GM19239 (cell line): ENCODE results near the gene LEMD3.
A peak's percentile ranks its signal among the peaks of the same experiment; 100 is the strongest.

Source experiments
- DNase-seq: peaks from one replicate; pipeline ENCODE4 v3.0.0; 2011; ENCODE audit warnings: low spot score; ENCODE audit not compliant: insufficient read length
- FAIRE-seq: peaks from 2 replicates; lab custom pipeline; 2011; peaks lifted over from hg19 to GRCh38; lab: Jason Lieb, UNC

LEMD3 gene

GRCh38 chr12:65169320-65170208 lies at the start of gene LEMD3:
TSS of gene LEMD3 (plus strand) at chr12:65169583. CDS start at chr12:65169597, 14 bp downstream.
- DNase-seq, result peak; percentile 74
- FAIRE-seq, result peak; percentile 94

DNA sequence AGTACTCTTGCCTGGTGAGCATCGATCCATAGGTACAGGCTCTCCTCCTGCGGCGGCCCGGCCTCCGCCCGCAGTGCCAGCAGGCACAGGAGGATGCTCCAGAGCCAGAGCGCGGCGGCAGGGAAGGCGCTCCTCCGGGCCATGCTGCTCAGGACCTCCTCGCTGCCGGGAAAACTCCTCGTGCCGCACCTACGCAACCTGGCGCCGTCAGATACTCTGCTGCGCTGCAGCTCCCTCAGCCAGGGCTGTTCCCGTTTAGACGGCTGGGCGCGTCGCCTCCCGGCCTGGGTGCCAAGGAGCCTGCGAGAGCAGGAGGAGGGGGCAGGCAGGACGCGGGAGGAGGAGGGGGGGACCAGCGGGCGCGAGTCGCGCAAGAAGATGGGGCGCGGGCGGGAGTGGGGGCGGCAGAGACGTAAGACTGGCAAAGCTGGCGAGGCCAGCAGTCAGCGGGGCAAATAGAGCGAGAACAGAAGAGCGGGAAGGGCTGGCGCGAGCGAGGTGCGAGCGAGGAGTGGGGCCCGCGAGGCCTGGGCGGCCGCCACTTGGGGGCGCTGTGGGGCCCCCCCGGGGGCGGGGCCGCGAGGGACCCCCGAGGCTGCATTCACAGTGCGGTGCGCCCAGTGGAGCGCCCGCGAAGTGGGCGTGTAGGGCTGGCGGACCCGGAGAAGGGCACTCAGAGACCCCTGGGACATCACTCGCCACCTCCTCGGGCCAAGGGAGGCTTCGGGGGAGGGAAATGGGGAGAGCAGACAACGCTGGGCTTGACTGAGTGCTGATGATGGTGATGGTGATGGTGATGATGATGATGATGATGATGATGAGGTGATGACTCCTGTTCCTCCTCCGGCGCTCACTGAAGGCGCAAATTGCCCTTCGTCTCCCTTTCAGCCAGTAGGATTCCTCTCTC lies 48.1 kb upstream of the LEMD3 start, which contains the start of gene WIF1:
WIF1 (minus strand) TSS at position 257 of the 907 bp plus-strand sequence; CDS start at position 143, 114 bp downstream.
- DNase-seq (no peak), FAIRE-seq (no peak)

GRCh38 chr12:65121956-65122469 lies 47.4 kb upstream of the LEMD3 start:
- FAIRE-seq (no peak), DNase-seq (no peak)

GRCh38 chr12:65122703-65123102 lies 46.7 kb upstream of the LEMD3 start:
- DNase-seq (no peak), FAIRE-seq (no peak)

DNA sequence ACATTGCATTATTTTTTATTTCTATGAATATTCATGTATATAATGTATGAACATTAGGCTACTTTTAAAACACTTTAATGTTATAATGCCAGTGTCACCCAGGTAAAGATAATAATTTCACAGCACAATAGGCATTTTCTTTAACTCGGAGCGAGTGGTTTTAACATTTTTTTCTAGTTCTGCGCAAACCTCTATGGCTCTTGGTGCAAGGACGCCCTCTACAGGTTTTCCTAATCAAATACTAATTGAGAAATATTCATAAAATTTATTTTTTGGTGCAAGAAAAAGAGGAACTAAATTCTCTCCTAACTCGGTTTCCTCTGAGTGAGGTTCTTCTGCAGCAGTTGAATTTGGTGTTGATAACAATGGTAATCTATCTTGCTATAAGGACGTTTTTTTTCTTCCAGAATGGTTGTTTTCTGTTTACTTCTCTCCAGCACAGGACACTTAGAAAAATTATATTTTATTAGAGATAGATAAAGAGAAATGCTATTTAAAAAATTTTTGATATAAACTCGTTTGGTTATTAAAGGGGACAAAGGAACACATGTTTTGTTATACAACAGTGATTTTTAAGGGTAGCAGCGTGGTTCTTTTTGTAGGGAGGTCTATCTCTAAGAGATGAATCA lies 45.8 kb upstream of the LEMD3 start:
- DNase-seq, result no peak
- FAIRE-seq, result no peak

GRCh38 chr12:65125247-65125646 lies 44.1 kb upstream of the LEMD3 start:
- no peak for DNase-seq

DNA sequence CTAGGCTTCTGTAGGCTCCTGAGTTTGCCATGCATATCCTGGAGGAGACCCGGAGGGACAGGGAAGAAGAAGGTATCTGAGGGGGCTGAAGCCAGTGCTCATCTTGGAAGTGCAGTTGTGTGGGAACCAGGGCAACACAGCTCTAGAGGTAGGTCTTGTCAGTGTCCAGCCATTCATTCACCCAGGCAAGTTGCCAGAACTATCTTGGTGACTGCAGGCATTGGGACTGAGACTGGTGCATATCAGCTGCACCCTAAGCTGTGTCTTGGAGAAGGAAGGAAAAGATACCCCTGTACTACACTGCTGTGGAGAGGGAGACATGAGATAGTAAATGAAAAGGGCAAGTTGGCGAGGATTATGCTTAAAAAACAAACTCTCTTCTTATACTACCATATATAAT lies 43.4 kb upstream of the LEMD3 start:
- FAIRE-seq (no peak), DNase-seq (no peak)

More at GRCh38 chr12:65125247-65125646, 44.1 kb upstream of the LEMD3 start:
- FAIRE-seq, result no peak

GRCh38 chr12:65126482-65126881 lies 42.9 kb upstream of the LEMD3 start:
- FAIRE-seq, result no peak
- no peak for DNase-seq

DNA sequence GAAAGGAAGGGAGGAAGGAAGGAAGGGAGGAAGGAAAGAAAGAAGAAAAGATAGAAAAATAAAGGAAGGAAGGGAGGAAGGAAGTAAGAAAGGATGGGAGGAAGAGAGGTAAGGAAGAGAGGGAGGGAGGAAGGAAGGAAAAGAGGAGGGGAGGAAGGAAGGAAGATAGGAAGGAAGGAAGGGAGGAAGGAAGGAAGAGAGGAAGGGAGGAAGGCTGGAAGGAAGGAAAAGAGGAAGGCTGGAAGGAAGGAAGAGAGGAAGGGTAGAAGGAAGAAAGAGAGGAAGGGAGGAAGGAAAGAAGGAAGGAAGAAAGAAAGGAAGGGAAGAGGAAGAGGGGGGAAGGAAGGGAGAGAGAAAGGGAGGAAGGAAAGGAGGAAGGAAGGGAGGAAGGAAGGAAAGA lies 35.5 kb upstream of the LEMD3 start:
- no peak for FAIRE-seq
- DNase-seq, result no peak

- FAIRE-seq, result no peak
- DNase-seq, result no peak
Measured at GRCh38 chr12:65139389-65139788, 30.0 kb upstream of the LEMD3 start.

DNA sequence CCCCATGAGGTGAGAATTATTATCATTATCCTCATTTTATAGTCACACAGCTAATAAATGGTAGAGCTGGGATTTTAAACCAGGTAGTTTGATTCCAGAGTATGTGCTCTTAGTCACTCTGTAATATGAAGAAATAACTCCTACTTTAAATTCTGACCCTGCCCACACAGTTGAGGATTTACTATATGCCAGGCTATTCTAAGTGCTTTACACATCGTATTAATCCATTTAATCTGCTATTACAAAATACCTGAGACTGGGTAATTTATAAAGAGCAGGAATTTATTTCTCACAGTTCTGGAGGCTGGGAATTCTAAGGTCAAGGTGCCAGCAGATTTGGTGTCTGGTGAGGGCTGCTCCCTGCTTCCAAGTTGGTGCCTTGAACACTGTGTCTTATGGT lies 28.6 kb upstream of the LEMD3 start:
- FAIRE-seq, result no peak

GRCh38 chr12:65147312-65147905 lies 22.0 kb upstream of the LEMD3 start:
- DNase-seq, result no peak
- no peak for FAIRE-seq

More for the DNA sequence above, 28.6 kb upstream of the LEMD3 start:
- DNase-seq, result no peak

- no peak for DNase-seq
- no peak for FAIRE-seq
Measured at GRCh38 chr12:65152012-65152411, 17.4 kb upstream of the LEMD3 start.

GRCh38 chr12:65152596-65152995 lies 16.8 kb upstream of the LEMD3 start:
- FAIRE-seq, result peak; percentile 11
- DNase-seq, result no peak

DNA sequence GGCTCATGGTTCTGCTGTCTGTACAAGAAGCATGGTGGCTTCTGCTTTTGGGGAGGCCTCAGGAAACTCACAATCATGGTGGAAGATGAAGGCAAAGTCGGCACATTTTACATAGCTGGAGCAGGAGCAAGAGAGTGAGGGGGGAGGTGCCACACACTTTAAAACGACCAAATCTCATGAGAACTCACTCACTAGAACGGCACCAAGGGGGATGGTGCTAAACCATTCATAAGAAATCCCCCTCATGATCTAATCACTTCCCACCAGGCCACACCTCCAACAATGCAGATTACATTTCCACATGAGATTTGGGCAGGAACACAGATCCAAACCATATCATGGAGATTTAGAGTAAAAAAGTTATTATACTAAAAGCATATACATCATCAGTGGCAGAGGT lies 13.6 kb upstream of the LEMD3 start:
- DNase-seq (no peak), FAIRE-seq (peak; percentile 70)

DNA sequence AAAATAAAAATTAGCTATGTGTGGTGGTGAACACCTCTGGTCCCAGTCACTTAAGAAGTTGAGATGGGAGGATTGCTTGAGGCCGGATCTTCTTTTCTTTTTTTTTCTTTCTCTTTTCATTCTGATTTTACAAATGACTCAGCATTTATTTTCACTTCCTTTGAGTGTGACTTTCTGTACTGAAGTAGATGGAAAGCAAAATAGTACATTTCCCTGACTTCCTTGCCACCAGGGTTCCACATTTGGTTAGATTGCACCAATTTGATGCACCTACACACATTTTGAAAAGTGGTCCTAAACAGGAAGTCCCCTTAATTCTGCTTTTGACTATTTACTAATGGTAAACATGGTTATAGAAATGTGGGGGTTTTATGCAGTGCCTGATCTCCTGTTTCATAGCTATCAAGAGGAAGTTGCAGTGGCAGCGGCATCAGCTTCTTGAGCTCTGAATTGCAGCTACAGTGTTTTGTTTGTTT lies 13.0 kb upstream of the LEMD3 start:
- FAIRE-seq (peak; percentile 95), DNase-seq (peak; percentile 28)

GRCh38 chr12:65157091-65157490 lies 12.3 kb upstream of the LEMD3 start:
- FAIRE-seq (no peak), DNase-seq (no peak)

GRCh38 chr12:65162609-65163008 lies 6.8 kb upstream of the LEMD3 start:
- FAIRE-seq (no peak), DNase-seq (no peak)

- FAIRE-seq (no peak), DNase-seq (no peak)
Measured at GRCh38 chr12:65164244-65164643, 5.1 kb upstream of the LEMD3 start.

GRCh38 chr12:65164774-65165173 lies 4.6 kb upstream of the LEMD3 start:
- no peak for DNase-seq
- no peak for FAIRE-seq
